CD4-positive, alpha-beta T cell treated with Interleukin-12 subunit alpha and Interleukin-12 subunit beta, for 1 hour (primary cell): ENCODE measurements around the gene NUDT1.

Experiments used
- DNase-seq: peaks from one replicate; pipeline ENCODE4 v3.0.0-alpha.2; 2020

The NUDT1 gene

GRCh38 chr7:2205036-2205780 is 36.8 kb upstream of the NUDT1 start:
- DNase-seq = no peak

- no peak for DNase-seq
These were observed 33.3 kb upstream of the NUDT1 start for GRCh38 chr7:2208712-2209111.

GRCh38 chr7:2209146-2209960 is 32.7 kb upstream of the NUDT1 start:
- DNase-seq = peak; percentile 55

- DNase-seq = no peak
These were observed 32.1 kb upstream of the NUDT1 start for GRCh38 chr7:2209961-2210323.

GRCh38 chr7:2210551-2211258 is 31.3 kb upstream of the NUDT1 start:
- no peak for DNase-seq

- no peak for DNase-seq
These were observed 30.7 kb upstream of the NUDT1 start for GRCh38 chr7:2211259-2211880.

- DNase-seq = no peak
These were observed 30.1 kb upstream of the NUDT1 start for GRCh38 chr7:2211926-2212325.

GRCh38 chr7:2212906-2213305 is 29.1 kb upstream of the NUDT1 start:
- no peak for DNase-seq

- DNase-seq = no peak
These were observed 28.3 kb upstream of the NUDT1 start for GRCh38 chr7:2213551-2214215.

- DNase-seq = peak; percentile 7
These were observed 27.4 kb upstream of the NUDT1 start for GRCh38 chr7:2214636-2215035.

- no peak for DNase-seq
These were observed 26.2 kb upstream of the NUDT1 start for GRCh38 chr7:2215851-2216250.

GRCh38 chr7:2217206-2217605 is 24.8 kb upstream of the NUDT1 start:
- no peak for DNase-seq

- DNase-seq = no peak
These were observed 24.1 kb upstream of the NUDT1 start for GRCh38 chr7:2217716-2218443.

- no peak for DNase-seq
These were observed 23.6 kb upstream of the NUDT1 start for GRCh38 chr7:2218444-2218785.

- no peak for DNase-seq
These were observed 22.9 kb upstream of the NUDT1 start for GRCh38 chr7:2219136-2219535.

GRCh38 chr7:2219606-2220005 is 22.4 kb upstream of the NUDT1 start:
- no peak for DNase-seq

GRCh38 chr7:2220030-2220429 is 22.0 kb upstream of the NUDT1 start:
- no peak for DNase-seq

- no peak for DNase-seq
These were observed 21.5 kb upstream of the NUDT1 start for GRCh38 chr7:2220506-2220905.

- DNase-seq = no peak
These were observed 21.1 kb upstream of the NUDT1 start for GRCh38 chr7:2220954-2221353.

- DNase-seq = no peak
These were observed 19.5 kb upstream of the NUDT1 start for GRCh38 chr7:2222516-2222915.

- no peak for DNase-seq
These were observed 18.7 kb upstream of the NUDT1 start for GRCh38 chr7:2223321-2223720.

- DNase-seq = no peak
These were observed 17.5 kb upstream of the NUDT1 start for GRCh38 chr7:2224491-2224928.
